ENCODE measurements around the gene SNAPC5. TPM values are rescaled to one million over a fixed set of nuclear protein-coding genes. Genes with fewer than 3 reads are reported as not detected.

The SNAPC5 gene
- total RNA-seq, 4 donors from 2014 or later: 7.8 to 31.1 (median 16.7) TPM

DNA sequence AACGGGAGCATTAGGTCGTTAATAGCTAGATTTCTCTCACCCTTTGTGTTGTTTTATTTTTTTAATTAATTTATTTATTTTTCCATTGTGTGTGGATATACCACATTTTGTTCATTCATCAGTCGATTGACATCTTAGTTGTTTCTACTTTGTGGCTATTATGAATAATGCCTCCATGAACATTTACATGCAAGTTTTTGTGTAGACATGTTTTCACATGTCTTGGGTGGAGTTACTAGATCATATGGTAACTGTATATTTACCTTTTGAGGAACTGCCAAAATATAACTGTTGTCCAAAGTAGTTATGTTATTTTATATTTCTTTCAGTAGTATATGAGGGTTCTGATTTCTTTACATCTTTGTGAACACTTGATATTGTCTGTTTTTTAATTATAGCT lies 26.4 kb upstream of the SNAPC5 start:
- intact Hi-C loops (cut with DNase I): no loop called here
- Histone ChIP-seq H3K27me3 (no peaks in the 10 kb centered on the region), H3K4me1 (no peaks in the 10 kb centered on the region), H3K36me3 (peaks cover 0 to 65% (median 4%) of the 10 kb centered on the region in 3 donors), H3K9me3 (no peaks in the 10 kb centered on the region), H3K27ac (no peak overlapping the region), H3K4me3 (no peak overlapping the region)
- TF ChIP-seq, protein P1, sequence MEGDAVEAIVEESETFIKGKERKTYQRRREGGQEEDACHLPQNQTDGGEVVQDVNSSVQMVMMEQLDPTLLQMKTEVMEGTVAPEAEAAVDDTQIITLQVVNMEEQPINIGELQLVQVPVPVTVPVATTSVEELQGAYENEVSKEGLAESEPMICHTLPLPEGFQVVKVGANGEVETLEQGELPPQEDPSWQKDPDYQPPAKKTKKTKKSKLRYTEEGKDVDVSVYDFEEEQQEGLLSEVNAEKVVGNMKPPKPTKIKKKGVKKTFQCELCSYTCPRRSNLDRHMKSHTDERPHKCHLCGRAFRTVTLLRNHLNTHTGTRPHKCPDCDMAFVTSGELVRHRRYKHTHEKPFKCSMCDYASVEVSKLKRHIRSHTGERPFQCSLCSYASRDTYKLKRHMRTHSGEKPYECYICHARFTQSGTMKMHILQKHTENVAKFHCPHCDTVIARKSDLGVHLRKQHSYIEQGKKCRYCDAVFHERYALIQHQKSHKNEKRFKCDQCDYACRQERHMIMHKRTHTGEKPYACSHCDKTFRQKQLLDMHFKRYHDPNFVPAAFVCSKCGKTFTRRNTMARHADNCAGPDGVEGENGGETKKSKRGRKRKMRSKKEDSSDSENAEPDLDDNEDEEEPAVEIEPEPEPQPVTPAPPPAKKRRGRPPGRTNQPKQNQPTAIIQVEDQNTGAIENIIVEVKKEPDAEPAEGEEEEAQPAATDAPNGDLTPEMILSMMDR (IDR thresholded peaks at IDR 0.05): no peak
- no peak for TF ChIP-seq POLR2A (IDR thresholded peaks at IDR 0.05)
- no peak for DNase-seq
- 59 to 67% methylated on average over 3 of the region's 3 CpGs for WGBS, 2 donors

DNA sequence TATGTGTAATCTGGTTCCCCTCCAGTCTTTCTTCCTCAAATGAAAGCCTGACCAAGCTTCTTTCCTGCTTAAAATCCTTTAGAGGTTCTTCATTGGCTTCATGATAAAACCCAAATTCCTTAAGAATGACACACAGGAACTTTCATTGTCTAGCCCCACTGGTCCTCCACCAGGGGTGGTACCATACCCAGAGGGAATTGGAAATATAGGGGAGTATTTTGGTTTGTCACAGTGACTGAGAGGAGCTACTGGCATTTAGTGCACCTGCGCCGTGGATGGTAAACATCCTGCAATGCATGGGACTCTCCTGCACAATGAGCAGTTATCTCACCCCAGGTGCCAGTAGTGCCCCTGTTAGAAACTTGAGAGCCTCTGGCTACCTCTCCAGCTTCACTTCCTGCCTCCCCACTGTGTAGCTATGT lies 18.4 kb upstream of the SNAPC5 start:
- intact Hi-C loops (cut with DNase I): no loop called here
- Histone ChIP-seq H3K9me3 (no peaks in the 10 kb centered on the region), H3K36me3 (peaks cover 3 to 59% (median 6%) of the 10 kb centered on the region in 3 donors), H3K27me3 (no peaks in the 10 kb centered on the region), H3K4me3 (no peak overlapping the region), H3K4me1 (no peaks in the 10 kb centered on the region), H3K27ac (no peak overlapping the region)
- no peak for DNase-seq
- no peak for TF ChIP-seq POLR2A (IDR thresholded peaks at IDR 0.05)
- TF ChIP-seq, protein P1 (IDR thresholded peaks at IDR 0.05): no peak
- 80% methylated on average over 1 of the region's 2 CpGs; no CpG with 5 or more reads in 1 of the 2 donors for WGBS, 2 donors

DNA sequence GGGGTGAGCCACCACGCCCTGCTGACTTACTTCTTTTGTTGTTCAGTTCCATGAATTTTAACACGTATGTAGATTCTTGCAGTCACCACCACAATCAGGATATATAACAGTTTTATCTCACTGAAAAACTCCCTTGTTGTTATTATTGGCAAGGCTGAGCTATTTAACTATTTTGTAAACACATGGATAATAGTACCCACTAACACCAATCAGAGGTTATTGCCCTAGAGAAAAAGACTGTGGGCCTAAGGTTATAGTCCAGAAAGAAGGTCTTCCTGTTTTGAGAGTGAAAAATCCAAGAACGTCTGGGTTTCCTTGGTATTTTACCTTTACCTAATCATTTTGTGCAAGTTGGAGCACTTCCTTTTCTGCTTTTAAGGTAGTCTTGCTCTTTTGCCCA lies 17.0 kb upstream of the SNAPC5 start:
- intact Hi-C loops (cut with DNase I): no loop called here
- H3K9me3 ChIP-seq: no peaks in the 10 kb centered on the region
- peaks cover 0 to 46% (median 6%) of the 10 kb centered on the region in 3 donors for H3K36me3 ChIP-seq
- H3K27ac ChIP-seq: no peak overlapping the region
- H3K27me3 ChIP-seq: no peaks in the 10 kb centered on the region
- DNase-seq: no peak
- no peak for TF ChIP-seq POLR2A (IDR thresholded peaks at IDR 0.05)
- TF ChIP-seq, protein P1 (IDR thresholded peaks at IDR 0.05): no peak
- 75 to 77% methylated on average over 3 of the region's 3 CpGs for WGBS, 2 donors
- H3K4me3 ChIP-seq: no peak overlapping the region
- no peaks in the 10 kb centered on the region for H3K4me1 ChIP-seq

DNA sequence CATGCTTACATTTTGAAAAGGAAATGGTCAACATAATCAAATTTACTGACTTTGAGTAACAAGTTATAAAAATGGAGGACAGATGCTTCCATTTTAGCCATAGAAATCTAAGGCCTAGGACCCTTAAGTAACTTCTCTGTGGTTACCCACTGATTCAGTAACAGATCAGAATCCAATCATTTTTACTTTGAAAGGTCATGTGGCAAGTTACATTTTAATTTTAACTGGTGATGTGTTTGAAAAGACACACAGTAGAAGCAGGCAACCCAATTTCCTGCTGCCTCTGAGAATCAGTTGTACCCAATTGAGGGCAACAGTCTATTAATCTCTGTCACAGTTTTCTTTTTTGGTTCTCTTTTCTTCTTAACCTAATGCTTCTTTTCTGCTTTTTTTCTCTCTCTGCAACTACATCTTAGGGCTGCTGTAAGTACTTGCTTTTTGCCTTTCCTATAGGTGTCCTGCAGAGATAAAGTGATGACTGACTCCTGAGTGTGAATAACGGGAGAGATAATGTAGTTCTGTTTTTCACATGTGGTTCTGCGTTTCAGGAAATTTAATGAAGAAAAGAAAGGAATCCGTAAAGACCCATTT lies 10.8 kb upstream of the SNAPC5 start:
- no peak overlapping the region for H3K4me3 ChIP-seq
- no peak for TF ChIP-seq POLR2A (IDR thresholded peaks at IDR 0.05)
- TF ChIP-seq, protein P1 (IDR thresholded peaks at IDR 0.05): no peak
- intact Hi-C loops (cut with DNase I): no loop called here
- peaks cover 0 to 23% (median 12%) of the 10 kb centered on the region in 3 donors for H3K4me1 ChIP-seq
- DNase-seq: no peak
- peaks cover 0 to 6% (median 0%) of the 10 kb centered on the region in 3 donors for H3K36me3 ChIP-seq
- no peak overlapping the region for H3K27ac ChIP-seq
- 87 to 95% methylated on average over 3 of the region's 3 CpGs for WGBS, 2 donors
- H3K27me3 ChIP-seq: no peaks in the 10 kb centered on the region
- no peaks in the 10 kb centered on the region for H3K9me3 ChIP-seq

DNA sequence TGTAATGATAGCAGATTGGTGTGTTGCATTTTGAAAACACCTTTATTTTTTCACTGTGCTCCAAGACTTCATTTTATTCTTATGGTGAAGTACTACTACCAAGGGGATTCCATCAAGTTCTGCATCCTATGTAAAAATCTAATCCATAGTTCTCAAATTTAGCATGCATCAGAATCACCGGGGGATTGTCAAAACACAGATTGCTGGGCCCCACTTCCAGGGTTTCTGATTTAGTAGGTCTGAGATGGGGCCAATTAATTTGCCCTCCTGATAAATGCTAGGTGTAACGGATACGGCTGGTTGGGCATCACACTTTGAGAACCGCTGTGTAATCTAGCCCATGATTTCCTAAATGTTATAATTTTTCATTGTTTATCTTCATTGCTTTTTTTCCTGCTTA lies 8.3 kb upstream of the SNAPC5 start:
- intact Hi-C loops (cut with DNase I): no loop called here
- peaks cover 5 to 31% (median 7%) of the 10 kb centered on the region in 3 donors for H3K36me3 ChIP-seq
- no peak for TF ChIP-seq POLR2A (IDR thresholded peaks at IDR 0.05)
- TF ChIP-seq, protein P1 (IDR thresholded peaks at IDR 0.05): no peak
- no peak for DNase-seq
- peak overlapping the region; percentile 88 to 98 (median 95) for H3K27ac ChIP-seq
- H3K4me3 ChIP-seq: peak overlapping the region; percentile 69 to 98 (median 80)
- WGBS, 2 donors: 34 to 37% methylated on average over 4 of the region's 4 CpGs
- no peaks in the 10 kb centered on the region for H3K9me3 ChIP-seq
- H3K27me3 ChIP-seq: no peaks in the 10 kb centered on the region
- peaks cover 6 to 47% (median 27%) of the 10 kb centered on the region in 3 donors for H3K4me1 ChIP-seq

Measured in esophagus squamous epithelium (tissue), 5 donors.